NAMALWA (cell line): ENCODE results near the gene MBD1.
"Not testable (repeated sequence)": the region's sequence is repeated elsewhere in the genome, so short reads cannot be mapped to it uniquely, and the experiment has no call there.

Source experiments
- DNase-seq: peaks from one replicate; pipeline ENCODE4 v3.0.0-alpha.2; 2015; ENCODE audit warnings: low spot score

Gene MBD1, protein sequence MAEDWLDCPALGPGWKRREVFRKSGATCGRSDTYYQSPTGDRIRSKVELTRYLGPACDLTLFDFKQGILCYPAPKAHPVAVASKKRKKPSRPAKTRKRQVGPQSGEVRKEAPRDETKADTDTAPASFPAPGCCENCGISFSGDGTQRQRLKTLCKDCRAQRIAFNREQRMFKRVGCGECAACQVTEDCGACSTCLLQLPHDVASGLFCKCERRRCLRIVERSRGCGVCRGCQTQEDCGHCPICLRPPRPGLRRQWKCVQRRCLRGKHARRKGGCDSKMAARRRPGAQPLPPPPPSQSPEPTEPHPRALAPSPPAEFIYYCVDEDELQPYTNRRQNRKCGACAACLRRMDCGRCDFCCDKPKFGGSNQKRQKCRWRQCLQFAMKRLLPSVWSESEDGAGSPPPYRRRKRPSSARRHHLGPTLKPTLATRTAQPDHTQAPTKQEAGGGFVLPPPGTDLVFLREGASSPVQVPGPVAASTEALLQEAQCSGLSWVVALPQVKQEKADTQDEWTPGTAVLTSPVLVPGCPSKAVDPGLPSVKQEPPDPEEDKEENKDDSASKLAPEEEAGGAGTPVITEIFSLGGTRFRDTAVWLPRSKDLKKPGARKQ

DNA sequence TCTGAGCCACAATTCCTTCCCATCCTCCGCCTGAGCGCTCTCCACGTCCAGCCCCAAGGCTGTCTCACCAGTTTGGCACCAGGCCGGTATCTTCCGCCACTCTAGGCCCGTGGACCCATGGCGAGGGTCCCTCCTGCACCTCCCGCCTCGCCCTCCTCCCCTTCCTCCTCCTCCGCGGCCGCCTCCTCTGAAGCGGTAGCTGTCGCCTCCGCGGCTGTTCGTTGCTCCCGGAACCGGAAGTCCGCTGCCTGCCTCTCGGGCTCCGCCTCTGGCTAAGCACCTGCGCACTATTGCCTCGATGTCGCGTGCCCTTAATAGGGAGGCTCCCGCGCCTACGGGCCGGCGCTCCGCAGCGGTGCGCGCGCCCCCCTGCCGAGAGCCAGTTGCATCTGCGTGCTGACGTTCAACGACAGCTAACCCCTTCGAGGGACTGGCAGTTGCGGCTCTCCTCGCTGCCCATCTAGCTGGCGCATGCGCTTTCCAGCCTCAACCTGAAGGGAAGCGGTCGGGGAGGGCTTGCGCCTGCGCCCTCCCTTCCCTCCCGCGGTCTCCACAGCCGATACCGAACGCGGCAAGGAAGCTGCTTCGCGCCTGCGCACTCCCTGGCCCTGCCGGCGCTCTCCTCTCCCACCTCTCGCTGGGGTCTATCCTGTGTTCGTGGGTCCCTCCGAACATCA, at the start of gene MBD1:
Gene MBD1 (minus strand): TSS at position 229 of the 677 bp plus-strand sequence. CDS start 1,531 bp downstream, outside the sequence.
- DNase-seq = peak; percentile 99

DNA sequence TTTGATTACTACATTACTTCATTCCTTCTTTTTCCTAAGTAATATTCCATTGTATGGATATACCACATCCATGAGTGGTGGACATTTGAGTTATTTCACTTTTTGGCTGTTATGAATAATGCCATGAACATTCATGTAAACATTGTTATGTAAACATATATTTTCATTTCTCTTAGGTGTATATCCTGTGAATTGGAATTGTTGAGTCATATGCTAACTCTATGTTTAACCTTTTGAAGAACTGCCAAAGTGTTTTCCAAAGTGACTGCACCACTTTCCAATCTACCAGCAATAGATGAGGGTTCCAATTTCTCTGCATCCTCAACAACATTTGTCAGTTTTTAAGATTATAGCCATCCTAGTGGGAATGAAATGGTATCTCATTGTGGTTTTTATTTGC, 48.9 kb upstream of the MBD1 start:
- no peak for DNase-seq

DNA sequence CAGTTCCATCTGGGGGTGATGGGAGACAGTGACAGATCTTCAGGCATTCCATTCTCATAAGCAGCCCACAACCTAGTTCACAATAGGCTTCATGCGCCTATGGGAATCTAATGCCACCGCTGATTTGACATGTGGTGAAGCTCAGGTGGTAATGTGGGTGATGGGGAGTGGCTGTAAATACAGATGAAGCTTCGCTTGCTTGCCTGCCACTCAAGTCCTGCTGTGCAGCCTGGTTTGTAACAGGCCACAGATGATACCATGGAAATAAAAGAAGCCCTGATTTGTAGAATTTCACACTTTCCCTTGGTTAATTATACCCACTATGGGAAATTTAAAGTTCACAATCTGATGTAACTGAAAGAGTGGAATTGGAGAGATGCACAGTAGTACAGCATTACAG, 46.7 kb upstream of the MBD1 start:
- no peak for DNase-seq

DNA sequence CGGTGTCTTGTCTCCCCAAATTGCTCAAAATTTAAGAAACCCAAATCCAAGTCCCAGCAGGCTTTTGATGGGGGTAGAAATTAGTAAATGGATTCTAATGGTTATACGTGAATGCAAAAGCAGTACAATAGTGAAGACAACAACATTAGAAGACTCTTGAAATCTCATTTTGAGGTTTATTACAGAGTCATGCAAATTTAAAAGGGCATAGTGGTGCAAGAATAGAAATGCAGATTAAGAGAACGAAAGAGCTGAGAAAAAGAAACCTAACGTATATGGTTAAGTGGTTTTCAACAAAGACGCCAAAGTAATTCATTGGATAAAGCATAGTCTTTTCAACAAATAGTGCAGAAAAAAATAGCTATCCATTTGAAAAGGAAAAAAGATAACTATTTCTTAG, 39.4 kb upstream of the MBD1 start:
- DNase-seq = peak; percentile 45

DNA sequence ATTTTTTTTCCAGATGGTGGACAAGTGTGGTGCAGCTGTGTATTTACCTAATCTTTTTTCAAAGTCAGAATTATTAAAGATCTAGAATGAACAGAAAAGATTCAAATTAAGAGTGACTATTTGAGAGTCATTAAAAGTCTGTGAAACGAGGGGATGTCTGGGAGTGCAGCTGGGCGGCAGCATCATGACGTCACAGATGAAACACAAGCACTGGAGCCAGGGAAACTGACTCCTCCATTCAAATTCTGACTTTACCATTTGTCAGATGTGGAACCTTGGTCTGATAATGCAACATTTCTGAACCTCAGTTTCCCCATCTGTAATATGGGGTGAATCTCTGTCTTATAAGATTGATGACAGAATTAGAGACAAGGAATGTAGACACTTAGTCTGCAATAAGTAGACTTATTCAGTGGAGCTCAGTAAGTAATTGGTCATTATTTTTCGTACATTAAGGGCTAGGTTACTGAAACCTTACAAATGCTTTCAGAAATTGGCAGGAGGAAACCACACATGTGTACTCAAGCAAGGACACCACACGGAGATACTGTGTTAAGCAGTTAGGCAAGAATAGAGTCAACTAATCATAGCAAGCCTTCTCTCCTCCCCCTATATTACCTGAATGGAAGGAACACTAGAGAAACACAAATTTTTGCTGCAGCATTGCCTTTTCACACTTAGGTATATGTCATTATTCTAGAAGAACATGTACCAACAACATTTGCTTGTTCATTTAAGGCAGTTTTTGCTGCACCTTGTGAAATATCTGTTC, 34.0 kb upstream of the MBD1 start:
- DNase-seq = peak; percentile 77

DNA sequence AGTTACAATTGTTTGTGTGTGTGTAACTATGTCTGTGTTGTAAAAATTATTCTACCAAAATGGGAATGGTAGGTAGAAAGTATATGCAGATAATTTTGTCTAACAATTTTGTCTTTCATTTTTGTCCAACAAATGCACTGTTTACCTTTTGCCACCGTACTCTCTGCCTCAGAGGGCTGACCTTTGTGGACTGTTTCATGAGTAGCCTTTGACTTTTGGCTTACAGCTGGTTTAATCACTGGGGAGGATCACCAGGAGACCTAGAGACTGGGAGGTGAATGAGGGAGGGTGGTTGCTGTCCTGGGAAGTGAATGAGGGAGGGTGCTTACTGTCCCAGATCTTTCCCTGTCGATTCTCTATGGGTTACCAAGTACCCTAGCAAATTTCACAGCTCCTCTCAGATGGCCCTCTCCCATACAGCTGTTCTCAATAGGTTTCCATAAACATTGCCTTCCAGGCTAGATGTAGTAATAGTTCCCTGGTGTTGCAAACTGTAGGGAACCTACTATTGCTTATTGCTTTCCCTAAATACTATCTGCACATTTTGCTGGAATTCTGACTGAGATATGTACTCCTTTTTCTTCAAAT, 32.6 kb upstream of the MBD1 start:
- DNase-seq = no peak

DNA sequence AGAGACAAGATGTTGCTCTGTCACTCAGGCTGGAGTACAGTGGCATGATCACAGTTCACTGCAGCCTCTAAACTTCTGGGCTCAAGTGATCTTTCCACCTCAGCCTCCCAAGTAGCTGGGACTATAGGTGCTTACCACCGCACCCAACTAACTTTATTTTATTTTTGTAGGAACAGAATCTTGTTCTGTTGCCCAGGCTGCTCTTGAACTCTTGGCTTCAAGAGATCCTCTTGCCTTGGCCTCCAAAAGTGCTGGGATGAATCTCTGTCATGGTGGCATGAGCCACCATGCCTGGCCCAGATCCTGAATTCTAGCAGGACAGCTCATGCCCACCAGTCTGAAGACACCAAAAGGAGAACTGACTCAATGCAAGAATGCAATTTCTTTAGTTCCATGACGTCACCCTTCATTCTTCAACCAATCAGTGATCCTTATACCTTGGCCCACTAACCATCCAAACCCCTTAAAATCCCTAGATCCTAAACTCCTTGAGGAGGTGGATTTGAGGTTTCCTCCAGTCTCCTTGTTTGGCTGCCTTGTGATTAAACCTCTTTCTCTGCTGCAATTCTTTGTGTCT, 31.8 kb upstream of the MBD1 start:
- peak; percentile 59 for DNase-seq

DNA sequence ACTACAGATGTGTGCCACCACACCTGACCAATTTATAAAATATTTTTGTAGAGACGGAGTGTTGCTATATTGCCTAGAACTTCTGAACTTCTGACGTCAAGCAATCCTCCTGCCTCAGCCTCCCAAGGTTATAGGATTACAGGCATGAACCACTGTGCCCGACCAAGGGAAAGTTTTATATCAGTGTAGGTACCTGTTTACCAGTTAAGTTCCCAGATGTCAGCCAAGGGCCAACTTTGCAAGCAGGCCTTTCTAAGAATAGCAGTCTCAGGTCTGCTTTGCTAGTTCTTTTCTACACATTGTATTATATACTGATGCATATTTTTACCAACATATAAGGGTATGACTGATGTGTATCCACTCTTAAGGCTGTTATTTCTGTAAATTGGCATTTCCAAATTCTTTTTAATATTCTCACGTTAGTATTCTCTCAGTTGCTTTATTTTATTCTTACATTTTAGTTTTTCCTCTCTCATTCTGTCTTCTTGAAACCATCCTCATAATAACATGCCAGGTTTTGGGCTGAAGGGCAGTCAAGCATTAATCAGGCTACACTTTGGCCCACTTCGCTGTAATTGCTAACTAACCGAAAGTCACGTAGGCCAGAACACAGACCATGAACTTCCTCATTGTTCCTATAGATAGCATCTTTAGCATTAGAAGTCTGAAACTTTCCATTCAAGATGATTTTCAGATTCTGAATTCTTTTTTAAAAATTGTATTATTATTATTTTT, 31.1 kb upstream of the MBD1 start:
- DNase-seq = peak; percentile 88

DNA sequence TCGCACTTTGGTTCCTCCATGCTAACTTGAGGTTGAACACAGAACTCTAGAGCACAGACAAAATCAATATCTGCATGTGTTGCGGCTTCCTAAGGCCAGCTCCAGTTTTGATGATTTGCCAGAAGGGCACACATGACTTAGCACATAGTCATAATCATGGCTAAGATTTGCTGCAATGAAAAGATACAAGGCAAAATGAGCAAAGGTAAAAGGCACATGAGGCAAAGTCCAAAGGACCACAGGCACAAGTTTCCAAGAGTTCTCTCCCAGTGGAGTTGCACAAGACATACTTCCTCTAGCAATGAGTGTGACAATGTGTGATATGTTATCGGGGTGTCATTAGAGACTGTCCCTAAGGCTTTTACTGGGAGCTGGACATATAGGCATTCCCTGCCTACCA, 30.3 kb upstream of the MBD1 start:
- peak; percentile 22 for DNase-seq

DNA sequence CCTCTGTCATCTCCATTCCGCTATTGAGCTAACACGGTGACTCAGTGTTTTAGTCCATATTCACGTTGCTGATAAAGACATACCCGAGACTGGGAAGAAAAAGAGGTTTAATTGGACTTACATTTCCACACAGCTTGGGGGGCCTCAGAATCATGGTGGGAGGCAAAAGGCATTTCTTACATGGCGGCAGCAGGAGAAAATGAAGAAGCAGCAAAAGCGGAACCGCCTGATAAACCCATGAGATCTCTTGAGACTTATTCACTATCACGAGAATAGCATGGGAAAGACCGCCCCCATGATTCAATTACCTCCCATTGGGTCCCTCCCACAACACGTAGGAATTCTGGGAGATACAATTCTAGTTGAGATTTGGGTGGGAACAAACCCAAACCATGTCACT, 28.8 kb upstream of the MBD1 start:
- no peak for DNase-seq

DNA sequence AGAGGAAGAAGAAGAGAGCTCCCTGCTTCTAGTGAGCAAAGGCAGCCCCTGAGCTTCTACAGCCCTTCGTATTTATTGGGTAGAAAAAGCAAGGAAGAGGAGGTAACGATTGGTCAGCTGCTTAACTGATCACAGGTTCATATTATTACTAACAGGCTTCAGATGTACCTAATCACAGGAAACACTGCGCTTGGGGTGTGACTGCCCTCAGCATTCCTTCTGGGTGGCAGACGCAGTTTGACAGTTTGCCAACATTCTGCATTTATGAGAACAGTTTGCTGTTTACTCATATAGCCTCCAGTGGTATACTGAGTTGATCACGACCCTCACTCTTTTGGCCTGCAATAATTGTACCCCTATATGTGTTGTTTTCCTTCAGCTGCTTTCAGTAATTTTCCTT, 27.5 kb upstream of the MBD1 start:
- DNase-seq = not testable (repeated sequence)

DNA sequence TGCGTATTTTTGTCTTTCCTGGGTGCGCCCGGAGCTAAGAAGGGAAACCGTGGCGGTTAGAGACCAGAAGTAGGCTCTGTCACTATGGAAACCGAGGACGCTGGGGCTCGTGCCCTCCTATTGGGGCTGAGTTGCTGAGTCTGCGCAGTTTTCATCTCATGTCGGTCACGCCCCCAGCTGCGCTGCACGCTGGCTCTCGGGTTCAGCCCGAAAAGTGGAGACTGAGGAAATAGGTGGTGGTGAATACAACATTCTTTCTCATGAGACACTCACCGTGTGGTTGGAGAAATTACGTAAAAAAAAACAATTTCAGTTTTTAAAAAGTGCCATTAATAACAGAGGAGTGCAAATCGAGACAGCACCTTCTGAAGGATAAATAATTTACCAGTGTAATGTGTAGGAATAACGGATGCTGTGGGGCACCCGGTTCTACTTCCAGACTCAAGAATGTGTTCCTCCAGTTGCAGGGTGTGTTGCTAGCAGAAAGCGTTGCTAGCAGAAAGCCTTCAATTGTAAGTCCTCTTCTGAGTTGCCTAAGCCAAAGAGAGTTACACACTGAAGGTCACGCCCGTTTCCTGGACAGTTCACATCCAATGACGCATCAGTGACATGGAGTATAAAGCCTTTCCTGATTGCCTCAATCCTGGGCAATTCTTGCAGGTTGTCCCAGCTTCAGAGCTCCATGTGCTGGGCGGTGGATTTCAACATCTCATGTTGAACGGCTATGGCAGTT, 26.6 kb upstream of the MBD1 start:
- peak; percentile 98 for DNase-seq

DNA sequence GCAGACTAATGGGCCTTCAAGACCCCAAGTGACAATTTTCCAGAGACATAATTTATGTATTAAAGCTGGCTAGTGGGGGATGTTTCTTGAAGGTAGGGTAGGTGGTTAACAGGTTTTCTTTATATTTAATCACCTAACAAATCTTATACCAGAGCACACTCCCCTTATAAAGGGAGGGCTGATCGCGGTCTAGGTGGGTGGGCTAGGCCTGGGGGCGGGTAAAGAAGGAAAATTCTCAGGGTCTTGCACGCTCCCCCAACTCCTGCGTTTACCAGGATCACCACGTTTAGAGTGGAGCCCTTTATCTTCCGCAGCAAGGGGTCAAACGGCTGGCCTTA, 26.0 kb upstream of the MBD1 start:
- DNase-seq = no peak

DNA sequence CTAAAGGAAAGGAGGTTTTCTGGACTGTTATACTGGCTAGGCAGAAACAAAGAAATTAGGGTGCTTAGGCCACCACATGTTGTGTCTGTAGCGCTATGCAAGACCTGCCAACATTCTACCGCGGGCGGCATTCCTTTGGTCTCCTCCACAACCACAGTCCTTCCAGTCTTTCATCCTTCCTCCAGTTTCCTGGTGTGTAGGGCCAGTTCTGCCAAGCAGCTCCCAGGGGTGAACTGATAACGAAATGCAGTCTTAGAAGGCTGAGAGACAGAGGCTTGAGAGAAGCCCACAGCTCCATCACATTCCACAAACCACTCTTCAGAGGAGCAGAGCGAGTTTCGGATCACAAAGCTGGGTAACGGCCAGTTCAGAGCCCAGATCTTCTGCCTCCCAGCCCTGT, 25.6 kb upstream of the MBD1 start:
- DNase-seq = no peak

DNA sequence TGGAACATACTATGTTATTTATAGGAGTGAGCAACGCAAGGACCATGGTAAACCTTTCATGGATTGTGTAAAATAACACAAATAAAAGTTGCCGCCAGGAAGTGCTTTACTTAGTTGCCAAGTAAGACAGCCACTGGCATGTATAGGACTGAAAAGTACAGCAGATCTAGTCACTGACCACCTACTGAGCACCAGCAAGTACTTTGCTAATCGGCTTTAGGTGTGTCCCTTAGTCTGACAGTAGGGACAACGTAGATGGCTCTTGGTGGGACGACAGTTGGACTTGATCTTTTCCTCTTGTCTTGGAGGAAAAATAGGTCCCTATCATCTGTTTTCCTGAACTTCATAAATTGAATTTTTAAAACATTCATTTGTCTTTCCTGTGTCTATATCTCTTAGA, 19.8 kb upstream of the MBD1 start:
- no peak for DNase-seq

DNA sequence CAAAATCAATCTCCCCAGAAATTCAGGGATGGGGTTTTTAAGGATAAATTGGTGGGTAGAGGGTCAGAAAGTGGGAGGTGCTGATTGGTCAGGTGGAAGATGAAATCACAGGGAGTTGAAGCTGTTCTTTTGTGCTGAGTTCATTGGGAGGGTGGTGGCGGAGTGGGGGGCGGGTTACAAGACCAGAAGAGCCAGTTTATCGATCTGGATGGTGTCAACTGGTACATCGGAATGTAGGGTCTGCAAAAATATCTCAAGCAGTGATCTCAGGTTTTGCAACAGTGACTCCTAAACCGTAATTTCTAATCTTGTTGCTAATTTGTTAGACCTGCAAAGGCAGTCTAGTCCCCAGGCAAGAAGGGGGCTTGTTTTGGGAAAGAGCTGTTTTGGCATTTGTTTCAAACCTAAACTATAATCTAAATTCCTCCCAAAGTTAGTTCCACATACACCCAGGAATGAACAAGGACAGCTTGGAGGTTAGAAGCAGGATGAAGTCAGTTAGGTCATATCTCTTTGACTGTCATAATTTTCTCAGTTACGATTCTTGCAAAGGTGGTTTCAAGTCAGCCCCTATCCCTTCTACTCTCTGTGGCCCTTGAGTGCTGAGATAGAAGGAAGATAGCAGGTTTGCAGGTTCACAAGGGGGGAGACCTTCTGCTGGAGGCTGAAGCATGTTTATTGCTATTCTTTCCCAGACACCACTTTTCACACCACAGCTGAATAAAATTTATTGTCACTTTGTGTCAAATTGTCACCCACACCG, 18.5 kb upstream of the MBD1 start:
- DNase-seq = no peak

DNA sequence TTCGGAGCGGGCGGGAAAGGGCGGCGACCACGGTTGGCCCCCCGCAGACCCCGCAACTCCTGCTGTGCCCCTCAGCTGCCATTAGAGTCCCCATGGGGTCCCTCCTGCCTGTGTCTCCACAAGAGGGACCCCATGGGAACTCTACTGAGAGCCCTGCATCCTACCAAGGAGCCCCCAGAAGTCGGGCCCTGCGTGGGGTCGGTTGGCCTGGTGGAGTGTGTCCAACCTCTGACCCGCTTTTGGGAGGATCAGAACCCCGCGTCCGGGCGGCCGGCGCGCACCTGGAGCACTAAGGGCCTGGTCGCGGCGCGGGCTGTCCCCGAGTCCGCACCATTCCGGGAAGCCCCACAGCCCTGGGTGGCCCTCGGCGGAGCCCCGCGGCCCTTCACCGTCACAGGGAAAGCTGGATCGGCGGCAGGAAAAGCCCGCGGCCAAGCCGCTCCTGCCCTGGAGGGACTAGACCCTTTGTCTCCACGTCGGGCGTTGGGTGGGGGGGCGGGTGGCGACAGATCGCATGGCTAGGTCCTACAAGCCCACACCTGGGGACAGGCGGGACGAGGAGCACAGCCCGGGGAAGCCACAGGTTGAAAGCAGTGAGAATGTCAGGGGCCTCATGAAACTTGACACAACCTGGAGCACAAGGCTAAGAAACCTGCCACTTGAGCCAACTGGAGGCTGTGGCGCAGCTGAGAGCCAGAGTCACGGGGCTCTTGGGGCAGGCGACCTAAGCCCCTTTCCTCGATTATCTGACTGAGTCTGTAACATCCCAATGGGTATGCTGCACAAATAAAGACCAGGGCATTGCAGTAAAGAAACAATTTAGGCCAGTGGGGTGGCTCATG, 17.3 kb upstream of the MBD1 start:
- DNase-seq = no peak

DNA sequence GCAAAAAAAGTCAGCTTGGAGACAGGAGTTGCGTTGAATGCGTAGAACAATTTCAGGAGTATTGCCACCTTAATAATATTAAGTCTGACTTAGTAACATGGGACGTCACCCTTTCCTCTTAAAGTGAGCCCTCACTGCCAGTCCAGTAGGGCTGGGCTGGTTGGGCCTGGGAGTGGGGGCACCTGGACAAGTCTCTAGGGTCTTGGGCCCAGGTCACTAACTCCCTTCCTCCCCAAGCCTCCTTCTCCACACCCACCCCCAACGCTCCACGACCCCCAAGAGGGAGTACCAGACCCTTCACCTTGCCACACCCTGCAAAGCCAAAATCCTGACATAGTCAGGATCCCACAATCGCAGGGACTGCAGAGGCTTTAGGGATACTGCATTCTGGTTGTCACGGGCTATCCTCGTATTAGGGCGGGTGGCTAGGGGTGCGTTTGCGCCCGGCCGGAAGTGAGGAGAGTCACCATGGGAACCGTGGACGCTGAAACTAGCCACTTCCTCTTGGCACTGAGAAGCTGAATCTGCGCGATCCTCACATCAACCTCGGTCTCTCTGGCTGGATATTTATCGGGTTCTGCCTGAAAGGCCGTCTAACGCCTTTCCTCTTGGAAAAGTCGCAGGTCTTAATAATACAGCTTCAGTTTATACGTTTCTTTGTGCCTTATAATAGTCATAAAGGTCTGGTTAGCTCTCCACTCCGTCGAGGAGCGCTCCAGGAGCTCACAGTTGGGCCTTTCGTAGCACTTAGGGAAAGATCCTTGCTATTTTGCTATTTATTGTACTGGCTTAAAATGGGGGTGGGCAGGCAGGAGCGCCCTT, 16.5 kb upstream of the MBD1 start:
- peak; percentile 95 for DNase-seq
